Bronchial epithelial cell (primary cell): ENCODE data around the gene TIE1. TPM values are rescaled to one million over a fixed set of nuclear protein-coding genes. Genes with fewer than 3 reads are reported as not detected.

Experiments
- DNase-seq: peaks from one replicate; pipeline ENCODE4 v3.0.0-alpha.2; 2010; ENCODE audit warnings: low read depth
- FAIRE-seq: peaks from 2 replicates; lab custom pipeline; 2011; peaks lifted over from hg19 to GRCh38; lab: Jason Lieb, UNC
- H3K27me3 ChIP-seq: 2 replicates; pipeline ENCODE4 v1.5.1; 2011; ENCODE audit warnings: low read length; ENCODE audit not compliant: control insufficient read depth, insufficient read depth
- H3K36me3 ChIP-seq: 2 replicates; pipeline ENCODE4 v1.5.1; 2011; ENCODE audit warnings: low read length; ENCODE audit not compliant: control insufficient read depth, insufficient read depth
- H3K4me3 ChIP-seq: 2 replicates; pipeline ENCODE4 v1.5.1; 2011; ENCODE audit warnings: mild to moderate bottlenecking, low read depth, low read length, control low read depth
- CTCF ChIP-seq: IDR thresholded peaks from 2 replicates; pipeline ENCODE4 v1.5.1; 2011; ENCODE audit warnings: mild to moderate bottlenecking, moderate library complexity, low read length, control low read depth, inconsistent platforms; ENCODE audit not compliant: insufficient read depth, severe bottlenecking
- total RNA-seq: library from RNA; depleted of rRNA; stranded (reverse); fragments of >200 nt; gene quantifications from 2 replicates; pipeline ENCODE4 v1.2.1, GENCODE V29; 2014

TIE1 gene
- total RNA-seq, 1 donor from 2014 or later, result 0.53 TPM

DNA sequence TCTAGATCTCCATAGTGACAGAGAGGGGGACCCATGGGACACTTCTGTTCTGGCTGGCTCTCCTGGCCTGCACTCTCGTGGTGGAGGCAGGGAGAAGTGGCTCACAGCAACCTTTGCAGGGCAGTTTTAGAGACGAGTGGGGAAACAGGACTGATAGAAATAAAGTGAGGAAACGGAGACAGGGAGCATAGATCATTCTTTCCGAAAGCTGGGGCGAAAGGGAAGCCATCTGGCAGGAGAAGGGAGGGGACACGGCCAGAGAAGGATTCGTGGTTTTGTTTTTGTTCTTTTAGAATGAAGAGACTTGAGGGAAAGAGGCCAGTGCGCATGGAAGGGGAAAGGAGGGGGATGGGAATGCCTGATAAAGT lies 3.5 kb downstream of the TIE1 start:
- DNase-seq (no peak), FAIRE-seq (no peak)
- no peaks in the 10 kb centered on the region for H3K36me3 ChIP-seq
- no peaks in the 10 kb centered on the region for H3K27me3 ChIP-seq
- H3K4me3 ChIP-seq, result no peak overlapping the region
- no peak for TF ChIP-seq CTCF

DNA sequence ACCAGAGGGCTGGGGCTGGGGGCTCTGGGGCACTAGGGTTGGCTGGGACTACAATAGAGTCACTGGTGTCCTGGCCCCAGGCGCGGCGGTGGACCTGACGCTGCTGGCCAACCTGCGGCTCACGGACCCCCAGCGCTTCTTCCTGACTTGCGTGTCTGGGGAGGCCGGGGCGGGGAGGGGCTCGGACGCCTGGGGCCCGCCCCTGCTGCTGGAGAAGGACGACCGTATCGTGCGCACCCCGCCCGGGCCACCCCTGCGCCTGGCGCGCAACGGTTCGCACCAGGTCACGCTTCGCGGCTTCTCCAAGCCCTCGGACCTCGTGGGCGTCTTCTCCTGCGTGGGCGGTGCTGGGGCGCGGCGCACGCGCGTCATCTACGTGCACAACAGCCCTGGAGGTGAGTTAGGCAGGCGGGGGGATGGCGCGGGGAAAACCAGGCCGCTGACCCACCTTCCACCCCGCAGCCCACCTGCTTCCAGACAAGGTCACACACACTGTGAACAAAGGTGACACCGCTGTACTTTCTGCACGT lies 4.1 kb downstream of the TIE1 start:
- TF ChIP-seq CTCF, result no peak
- no peaks in the 10 kb centered on the region for H3K36me3 ChIP-seq
- H3K4me3 ChIP-seq, result no peak overlapping the region
- no peak for FAIRE-seq
- no peaks in the 10 kb centered on the region for H3K27me3 ChIP-seq
- DNase-seq, result no peak

- FAIRE-seq (no peak), DNase-seq (no peak)
- TF ChIP-seq CTCF, result no peak
- Histone ChIP-seq H3K27me3 (no peaks in the 10 kb centered on the region), H3K4me3 (no peak overlapping the region), H3K36me3 (no peaks in the 10 kb centered on the region)
Observed at GRCh38 chr1:43305461-43305860, 4.7 kb downstream of the TIE1 start.

DNA sequence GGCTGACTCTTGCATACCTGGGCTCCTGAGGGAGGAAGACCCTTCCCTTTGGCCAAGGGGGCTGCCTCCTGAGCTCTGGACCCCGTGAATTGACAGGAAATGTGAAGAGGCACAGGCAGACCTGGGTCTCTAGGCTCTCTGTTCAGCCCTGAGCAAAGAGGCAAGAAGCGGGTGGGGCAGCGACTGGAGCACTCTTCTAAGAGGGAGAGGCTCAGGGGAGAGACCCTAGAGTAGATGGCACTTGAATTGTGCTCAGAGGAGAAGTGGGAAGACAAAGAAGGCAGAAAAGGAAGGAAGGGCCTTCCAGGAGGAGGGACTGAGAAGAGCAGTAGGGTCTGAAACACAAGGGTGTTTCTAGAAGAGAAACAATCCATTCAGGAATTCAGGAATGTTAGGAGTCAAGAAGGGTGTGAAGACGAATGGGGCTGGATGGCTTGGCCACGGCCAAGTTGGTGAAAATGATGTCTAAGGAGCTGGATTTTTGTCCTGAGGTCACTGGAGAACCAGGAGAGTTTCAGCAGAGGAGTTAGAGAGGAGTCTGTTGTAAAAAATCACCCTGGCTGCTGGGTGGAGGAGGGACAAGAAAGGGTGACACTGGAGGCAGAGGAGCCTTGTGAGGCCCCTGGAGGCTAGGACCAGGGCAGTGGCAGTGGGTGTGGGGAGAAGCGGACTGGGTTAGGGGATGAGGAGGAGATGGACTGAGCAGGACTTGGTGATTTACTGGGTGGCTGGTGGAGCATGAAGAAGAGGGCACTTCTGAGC lies 5.3 kb downstream of the TIE1 start:
- Histone ChIP-seq H3K36me3 (no peaks in the 10 kb centered on the region), H3K27me3 (no peaks in the 10 kb centered on the region), H3K4me3 (no peak overlapping the region)
- no peak for FAIRE-seq
- no peak for DNase-seq
- no peak for TF ChIP-seq CTCF

- H3K4me3 ChIP-seq, result no peak overlapping the region
- H3K36me3 ChIP-seq, result no peaks in the 10 kb centered on the region
- H3K27me3 ChIP-seq, result no peaks in the 10 kb centered on the region
- TF ChIP-seq CTCF, result no peak
- no peak for DNase-seq
- FAIRE-seq, result peak; percentile 76
Observed at GRCh38 chr1:43306688-43307457, 6.1 kb downstream of the TIE1 start.
